ENCODE measurements around the gene PNPLA1.

Gene PNPLA1

GRCh38 chr6:36272234-36272633 is 2.4 kb downstream of the PNPLA1 start:
- no peak for TF ChIP-seq CTCF (conservative IDR thresholded peaks at IDR 0.05; ENCODE audit: control insufficient read depth, insufficient read depth, low read depth, low read length)
- no peak overlapping the region for H3K4me3 ChIP-seq (ENCODE audit: control insufficient read depth, low read depth, low read length)
- no peak for DNase-seq (ENCODE audit: low read depth)

GRCh38 chr6:36273067-36273466 is 3.2 kb downstream of the PNPLA1 start:
- no peak for DNase-seq (ENCODE audit: low read depth)
- TF ChIP-seq CTCF (conservative IDR thresholded peaks at IDR 0.05; ENCODE audit: control insufficient read depth, insufficient read depth, low read depth, low read length), result no peak
- H3K4me3 ChIP-seq (ENCODE audit: control insufficient read depth, low read depth, low read length), result no peak overlapping the region

- no peak overlapping the region for H3K4me3 ChIP-seq (ENCODE audit: control insufficient read depth, low read depth, low read length)
- TF ChIP-seq CTCF (conservative IDR thresholded peaks at IDR 0.05; ENCODE audit: control insufficient read depth, insufficient read depth, low read depth, low read length), result no peak
- no peak for DNase-seq (ENCODE audit: low read depth)
Observed at GRCh38 chr6:36273802-36274514, 4.1 kb downstream of the PNPLA1 start.

GRCh38 chr6:36276581-36277536 is 7.0 kb downstream of the PNPLA1 start:
- TF ChIP-seq CTCF (conservative IDR thresholded peaks at IDR 0.05; ENCODE audit: control insufficient read depth, insufficient read depth, low read depth, low read length), result no peak

GRCh38 chr6:36277946-36278470 is 8.1 kb downstream of the PNPLA1 start:
- DNase-seq (ENCODE audit: low read depth), result no peak
- no peak for TF ChIP-seq CTCF (conservative IDR thresholded peaks at IDR 0.05; ENCODE audit: control insufficient read depth, insufficient read depth, low read depth, low read length)
- no peak overlapping the region for H3K4me3 ChIP-seq (ENCODE audit: control insufficient read depth, low read depth, low read length)

More at GRCh38 chr6:36276581-36277536, 7.0 kb downstream of the PNPLA1 start:
- no peak overlapping the region for H3K4me3 ChIP-seq (ENCODE audit: control insufficient read depth, low read depth, low read length)
- no peak for DNase-seq (ENCODE audit: low read depth)

GRCh38 chr6:36280467-36280866 is 10.6 kb downstream of the PNPLA1 start:
- no peak for DNase-seq (ENCODE audit: low read depth)
- no peak overlapping the region for H3K4me3 ChIP-seq (ENCODE audit: control insufficient read depth, low read depth, low read length)
- no peak for TF ChIP-seq CTCF (conservative IDR thresholded peaks at IDR 0.05; ENCODE audit: control insufficient read depth, insufficient read depth, low read depth, low read length)
